ENCODE data around the gene RASL11A.
"Not testable (repeated sequence)": the region's sequence is repeated elsewhere in the genome, so short reads cannot be mapped to it uniquely, and the experiment has no call there.

The RASL11A gene

GRCh38 chr13:27289011-27289665, 18.5 kb downstream of the RASL11A start:
- H3K4me3 ChIP-seq (ENCODE audit: low read depth, low read length): no peak overlapping the region
- no peak for DNase-seq (ENCODE audit: low read depth)
- no peak for TF ChIP-seq CTCF (conservative IDR thresholded peaks at IDR 0.05; ENCODE audit: low read depth, low read length)

GRCh38 chr13:27290715-27291114, 20.1 kb downstream of the RASL11A start:
- TF ChIP-seq CTCF (conservative IDR thresholded peaks at IDR 0.05; ENCODE audit: low read depth, low read length): no peak
- no peak for DNase-seq (ENCODE audit: low read depth)
- H3K4me3 ChIP-seq (ENCODE audit: low read depth, low read length): no peak overlapping the region

- H3K4me3 ChIP-seq (ENCODE audit: low read depth, low read length); DNase-seq (ENCODE audit: low read depth): not testable (repeated sequence)
Observed at GRCh38 chr13:27291967-27292366, 21.3 kb downstream of the RASL11A start.

GRCh38 chr13:27293076-27293691, 22.6 kb downstream of the RASL11A start:
- H3K4me3 ChIP-seq (ENCODE audit: low read depth, low read length): no peak overlapping the region
- no peak for DNase-seq (ENCODE audit: low read depth)
- no peak for TF ChIP-seq CTCF (conservative IDR thresholded peaks at IDR 0.05; ENCODE audit: low read depth, low read length)

- no peak for DNase-seq (ENCODE audit: low read depth)
- H3K4me3 ChIP-seq (ENCODE audit: low read depth, low read length): no peak overlapping the region
Observed at GRCh38 chr13:27293873-27294515, 23.4 kb downstream of the RASL11A start.

GRCh38 chr13:27295096-27295495, 24.5 kb downstream of the RASL11A start:
- no peak for DNase-seq (ENCODE audit: low read depth)

More at GRCh38 chr13:27293873-27294515, 23.4 kb downstream of the RASL11A start:
- no peak for TF ChIP-seq CTCF (conservative IDR thresholded peaks at IDR 0.05; ENCODE audit: low read depth, low read length)

More at GRCh38 chr13:27295096-27295495, 24.5 kb downstream of the RASL11A start:
- no peak overlapping the region for H3K4me3 ChIP-seq (ENCODE audit: low read depth, low read length)
- TF ChIP-seq CTCF (conservative IDR thresholded peaks at IDR 0.05; ENCODE audit: low read depth, low read length): no peak
